Measurements from ENCODE around the gene MUC5AC.

- TF ChIP-seq FOXK2 (IDR thresholded peaks at IDR 0.05) (no peak), SP1 (IDR thresholded peaks at IDR 0.05) (no peak), FOXA1 (IDR thresholded peaks at IDR 0.05) (no peak), FOXM1 (IDR thresholded peaks at IDR 0.05; ENCODE audit: borderline replicate concordance) (no peak), SUZ12 (IDR thresholded peaks at IDR 0.05) (no peak), ELF4 (IDR thresholded peaks at IDR 0.05) (no peak), HDGF (IDR thresholded peaks at IDR 0.05; ENCODE audit: borderline replicate concordance) (no peak), ARNT (IDR thresholded peaks at IDR 0.05) (no peak), CTBP1 (IDR thresholded peaks at IDR 0.05; ENCODE audit: borderline replicate concordance) (no peak)
Measured at GRCh38 chr11:1163911-1164735, 6.4 kb downstream of the MUC5AC start.

Data from HEK293T (cell line).